Activated T-cell treated with anti-CD3 and anti-CD28 coated beads, Interleukin-2, amount 50 U/mL, for 72 hours (primary cell): ENCODE results near the gene B3GLCT. TPM values are rescaled to one million over a fixed set of nuclear protein-coding genes. Genes with fewer than 3 reads are reported as not detected.

Source experiments
- ATAC-seq, 2 donors: fragments of 150-1000 bp; cut with Tn5 transposase; replicated peaks in 1 of 2; 2 replicates each; pipeline ENCODE4 v1.10.0; 2021; ENCODE audit warnings: moderate library complexity in 2 of 2, mild to moderate bottlenecking in 1 of 2
- DNase-seq, 2 donors: peaks; one replicate each; pipeline ENCODE4 v3.0.0; 2021 to 2022; ENCODE audit warnings: mixed read lengths in 1 of 2
- H3K27ac Mint-ChIP-seq: one replicate; pipeline ENCODE4 v1.8.0; 2022; ENCODE audit warnings: mild to moderate bottlenecking, moderate library complexity, mixed read lengths
- H3K27me3 Mint-ChIP-seq: one replicate; pipeline ENCODE4 v1.8.0; 2022; ENCODE audit warnings: low read depth, mixed read lengths
- H3K36me3 Mint-ChIP-seq, 2 donors: one replicate each; pipeline ENCODE4 v1.8.0; 2022; ENCODE audit warnings: mixed read lengths in 2 of 2, mild to moderate bottlenecking in 1 of 2; ENCODE audit not compliant: insufficient read depth in 2 of 2
- H3K4me1 Mint-ChIP-seq: one replicate; pipeline ENCODE4 v1.8.0; 2022; ENCODE audit warnings: low read depth, mixed read lengths
- H3K4me3 Mint-ChIP-seq, 2 donors: one replicate each; pipeline ENCODE4 v1.8.0; 2022; ENCODE audit warnings: mild to moderate bottlenecking in 2 of 2, mixed read lengths in 2 of 2, moderate library complexity in 2 of 2
- H3K9me3 Mint-ChIP-seq, 2 donors: one replicate each; pipeline ENCODE4 v1.8.0; 2022; ENCODE audit warnings: mixed read lengths in 2 of 2
- total RNA-seq, 2 donors: library from RNA; stranded (reverse); gene quantifications; one replicate each; pipeline ENCODE4 v1.2.3, GENCODE V29; 2022

Gene B3GLCT
- total RNA-seq, 2 donors from 2014 or later: 2.6 to 3.0 TPM

GRCh38 chr13:31357581-31357980, 157.8 kb downstream of the B3GLCT start:
- no peaks in the 10 kb centered on the region for H3K27me3 Mint-ChIP-seq
- no peak overlapping the region for H3K27ac Mint-ChIP-seq
- peaks cover 11 to 14% of the 10 kb centered on the region in 2 donors for H3K9me3 Mint-ChIP-seq
- no peaks in the 10 kb centered on the region for H3K4me1 Mint-ChIP-seq
- no peak for ATAC-seq
- H3K36me3 Mint-ChIP-seq: peaks cover 5 to 12% of the 10 kb centered on the region in 2 donors
- no peak for DNase-seq
- H3K4me3 Mint-ChIP-seq: no peak overlapping the region

GRCh38 chr13:31361673-31362072, 161.9 kb downstream of the B3GLCT start:
- no peak overlapping the region for H3K27ac Mint-ChIP-seq
- H3K27me3 Mint-ChIP-seq: no peaks in the 10 kb centered on the region
- H3K4me3 Mint-ChIP-seq: no peak overlapping the region
- peaks cover 2 to 4% of the 10 kb centered on the region in 2 donors for H3K9me3 Mint-ChIP-seq
- peaks cover 0 to 3% of the 10 kb centered on the region in 2 donors for H3K36me3 Mint-ChIP-seq
- DNase-seq: no peak
- ATAC-seq: no peak
- no peaks in the 10 kb centered on the region for H3K4me1 Mint-ChIP-seq

GRCh38 chr13:31365630-31366029, 165.9 kb downstream of the B3GLCT start:
- no peak overlapping the region for H3K27ac Mint-ChIP-seq
- H3K4me3 Mint-ChIP-seq: no peak overlapping the region
- peaks cover 0 to 2% of the 10 kb centered on the region in 2 donors for H3K9me3 Mint-ChIP-seq
- DNase-seq (no peak), ATAC-seq (no peak)
- H3K36me3 Mint-ChIP-seq: peaks cover 0 to 2% of the 10 kb centered on the region in 2 donors
- H3K27me3 Mint-ChIP-seq: peaks cover 8% of the 10 kb centered on the region
- H3K4me1 Mint-ChIP-seq: no peaks in the 10 kb centered on the region

GRCh38 chr13:31367410-31367809, 167.6 kb downstream of the B3GLCT start:
- H3K4me3 Mint-ChIP-seq: no peak overlapping the region
- H3K4me1 Mint-ChIP-seq: no peaks in the 10 kb centered on the region
- ATAC-seq: no peak
- peaks cover 8% of the 10 kb centered on the region for H3K27me3 Mint-ChIP-seq
- peaks cover 0 to 2% of the 10 kb centered on the region in 2 donors for H3K36me3 Mint-ChIP-seq
- H3K9me3 Mint-ChIP-seq: peaks cover 0 to 2% of the 10 kb centered on the region in 2 donors
- H3K27ac Mint-ChIP-seq: no peak overlapping the region
- no peak for DNase-seq

- Mint-ChIP-seq H3K27ac (no peak overlapping the region), H3K36me3 (peaks cover 0 to 2% of the 10 kb centered on the region in 2 donors), H3K27me3 (peaks cover 8% of the 10 kb centered on the region), H3K4me1 (no peaks in the 10 kb centered on the region), H3K9me3 (peaks cover 0 to 2% of the 10 kb centered on the region in 2 donors), H3K4me3 (no peak overlapping the region)
- DNase-seq: no peak
- no peak for ATAC-seq
These were observed 169.4 kb downstream of the B3GLCT start for GRCh38 chr13:31369213-31369612.

- no peaks in the 10 kb centered on the region for H3K36me3 Mint-ChIP-seq
- H3K4me3 Mint-ChIP-seq: no peak overlapping the region
These were observed 172.7 kb downstream of the B3GLCT start for GRCh38 chr13:31372454-31372853.

GRCh38 chr13:31374682-31375081, 174.9 kb downstream of the B3GLCT start:
- no peaks in the 10 kb centered on the region for H3K4me1 Mint-ChIP-seq
- DNase-seq (no peak), ATAC-seq (no peak)
- no peaks in the 10 kb centered on the region for H3K9me3 Mint-ChIP-seq
- no peaks in the 10 kb centered on the region for H3K36me3 Mint-ChIP-seq
- H3K27me3 Mint-ChIP-seq: peaks cover 5% of the 10 kb centered on the region
- no peak overlapping the region for H3K4me3 Mint-ChIP-seq
- no peak overlapping the region for H3K27ac Mint-ChIP-seq

More at GRCh38 chr13:31372454-31372853, 172.7 kb downstream of the B3GLCT start:
- Mint-ChIP-seq H3K27ac (no peak overlapping the region), H3K9me3 (no peaks in the 10 kb centered on the region), H3K4me1 (no peaks in the 10 kb centered on the region), H3K27me3 (peaks cover 8% of the 10 kb centered on the region)
- no peak for ATAC-seq
- no peak for DNase-seq

GRCh38 chr13:31377946-31378345, 178.2 kb downstream of the B3GLCT start:
- Mint-ChIP-seq H3K27ac (no peak overlapping the region), H3K4me1 (no peaks in the 10 kb centered on the region), H3K9me3 (no peaks in the 10 kb centered on the region), H3K36me3 (no peaks in the 10 kb centered on the region), H3K4me3 (no peak overlapping the region), H3K27me3 (no peaks in the 10 kb centered on the region)
- DNase-seq: no peak
- ATAC-seq: no peak

GRCh38 chr13:31380715-31381114, 180.9 kb downstream of the B3GLCT start:
- H3K36me3 Mint-ChIP-seq: no peaks in the 10 kb centered on the region
- H3K9me3 Mint-ChIP-seq: no peaks in the 10 kb centered on the region
- no peaks in the 10 kb centered on the region for H3K27me3 Mint-ChIP-seq
- DNase-seq (no peak), ATAC-seq (no peak)
- no peak overlapping the region for H3K27ac Mint-ChIP-seq
- H3K4me3 Mint-ChIP-seq: no peak overlapping the region
- no peaks in the 10 kb centered on the region for H3K4me1 Mint-ChIP-seq

Other genes with a start within 250 kb of the B3GLCT start
- gene HSPH1, start 38.1 kb upstream of the B3GLCT start, total RNA-seq: 10 to 100 TPM; 86.3 to 89.5 TPM